Diencephalon (tissue), 1 donor: ENCODE results near the gene RSU1. TPM values are rescaled to one million over a fixed set of nuclear protein-coding genes. Genes with fewer than 3 reads are reported as not detected.

Experiments
- small RNA-seq: library from RNA; depleted of rRNA; stranded (forward); fragments of <200 nt; gene quantifications from one replicate; pipeline ENCODE3, GENCODE V24; 2014
- total RNA-seq: library from RNA; depleted of rRNA; stranded (reverse); fragments of >200 nt; gene quantifications from one replicate; pipeline ENCODE4 v1.2.3, GENCODE V29; 2014

RSU1 gene
- total RNA-seq: 33.2 TPM

GRCh38 chr10:16817125-16818019, at the start of gene RSU1:
Gene RSU1, minus strand, starts transcription at chr10:16817424. Its CDS starts 343 bp downstream, at chr10:16817081.

Small RNA genes within 50 kb of the gene (small RNA-seq; reads per million reads assigned to genes)
- gene RF02271: not detected
